A172 (cell line): ENCODE measurements around the gene CRLF1. TPM values are rescaled to one million over a fixed set of nuclear protein-coding genes. Genes with fewer than 3 reads are reported as not detected.
"Not testable (repeated sequence)": the region's sequence is repeated elsewhere in the genome, so short reads cannot be mapped to it uniquely, and the experiment has no call there.

Source experiments
- DNase-seq: peaks from one replicate; pipeline ENCODE4 v3.0.0-alpha.2; 2015; ENCODE audit warnings: low spot score
- total RNA-seq: library from RNA; depleted of rRNA; stranded (reverse); fragments of >200 nt; shearing (Covaris generic); gene quantifications from 2 replicates; pipeline ENCODE4 v1.2.3, GENCODE V29; 2014

The CRLF1 gene
- total RNA-seq, 1 experiment from 2014 or later: 55.9 TPM

GRCh38 chr19:18593367-18594095 is 13.1 kb downstream of the CRLF1 start:
- no peak for DNase-seq

- DNase-seq: not testable (repeated sequence)
Observed at GRCh38 chr19:18592732-18593131, 13.9 kb downstream of the CRLF1 start.

GRCh38 chr19:18591735-18592385 is 14.7 kb downstream of the CRLF1 start:
- no peak for DNase-seq

GRCh38 chr19:18590273-18591272 is 16.0 kb downstream of the CRLF1 start:
- DNase-seq: no peak

- no peak for DNase-seq
Observed at GRCh38 chr19:18589380-18590272, 17.0 kb downstream of the CRLF1 start.

GRCh38 chr19:18588611-18589379 is 17.8 kb downstream of the CRLF1 start, which contains the start of gene REX1BD:
REX1BD (plus strand) TSS chr19:18588798; CDS start chr19:18588802, 4 bp downstream.
- DNase-seq: peak; percentile 73

- no peak for DNase-seq
Observed at GRCh38 chr19:18587962-18588610, 18.5 kb downstream of the CRLF1 start.

- no peak for DNase-seq
Observed at GRCh38 chr19:18587561-18587960, 19.0 kb downstream of the CRLF1 start.

GRCh38 chr19:18586306-18586705 is 20.3 kb downstream of the CRLF1 start:
- no peak for DNase-seq

- DNase-seq: no peak
Observed at GRCh38 chr19:18580311-18580710, 26.3 kb downstream of the CRLF1 start.

- no peak for DNase-seq
Observed at GRCh38 chr19:18577365-18577914, 29.2 kb downstream of the CRLF1 start.

GRCh38 chr19:18576383-18576782 is 30.2 kb downstream of the CRLF1 start:
- DNase-seq: no peak

- no peak for DNase-seq
Observed at GRCh38 chr19:18574691-18575291, 31.8 kb downstream of the CRLF1 start.

- peak; percentile 95 for DNase-seq
Observed at GRCh38 chr19:18571564-18572344, 34.8 kb downstream of the CRLF1 start, which contains the start of gene UBA52. UBA52 (plus strand) TSS chr19:18571857; CDS start chr19:18573301, 1,444 bp downstream.

GRCh38 chr19:18568367-18568766 is 38.2 kb downstream of the CRLF1 start:
- DNase-seq: no peak

- no peak for DNase-seq
Observed at GRCh38 chr19:18566953-18567352, 39.6 kb downstream of the CRLF1 start.

GRCh38 chr19:18562086-18562485 is 44.5 kb downstream of the CRLF1 start:
- DNase-seq: no peak

GRCh38 chr19:18559685-18560084 is 46.9 kb downstream of the CRLF1 start:
- DNase-seq: no peak
